ENCODE data around the gene ZSCAN20. TPM values are rescaled to one million over a fixed set of nuclear protein-coding genes. Genes with fewer than 3 reads are reported as not detected.

ZSCAN20 gene
- total and polyA plus RNA-seq, 2 of the 4 experiments (the other 2 are of a cell fraction): 2.1 to 11.1 TPM

DNA sequence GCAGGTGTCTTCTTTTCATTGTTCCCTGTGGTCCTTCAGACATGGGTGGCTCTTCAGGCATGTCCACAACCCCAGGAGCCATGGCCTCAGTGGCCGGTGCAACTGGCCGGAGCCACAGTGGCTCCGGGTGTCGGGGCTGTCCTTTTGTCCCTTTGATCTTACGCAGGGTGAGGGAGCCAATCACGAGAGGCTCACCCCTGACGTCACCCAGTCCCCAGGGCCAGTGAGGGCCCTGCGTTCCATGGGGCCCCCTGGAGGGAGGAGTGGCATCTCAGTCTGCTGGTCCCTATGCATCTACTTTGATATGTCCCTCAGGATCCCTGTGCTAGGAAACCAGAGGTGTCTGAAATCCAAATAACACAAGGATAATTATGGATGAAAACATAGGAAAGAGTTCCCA is 29.3 kb downstream of the ZSCAN20 start:
- Histone ChIP-seq H3K27me3 (ENCODE audit: control insufficient read depth, insufficient read depth, low read length) (no peaks in the 10 kb centered on the region), H3K4me3 (ENCODE audit: insufficient read depth, low read depth, low read length) (no peak overlapping the region), H2AK5ac (ENCODE audit: low read depth, low read length) (no peak overlapping the region), H3K36me3 (ENCODE audit: control insufficient read depth, insufficient read depth, low read length) (no peaks in the 10 kb centered on the region; the same call in 1 of the 2 replicates), H3K14ac (replicated peaks; ENCODE audit: low read depth, low read length) (no peak overlapping the region), H2BK5ac (ENCODE audit: low read depth, low read length, poor library complexity, severe bottlenecking) (no peak overlapping the region), H3K27ac (ENCODE audit: insufficient read depth, low read length) (no peak overlapping the region), H3K9ac (ENCODE audit: low read depth, low read length) (no peak overlapping the region), H3K4ac (ENCODE audit: low read depth, low read length) (no peak overlapping the region), H4K91ac (ENCODE audit: insufficient read depth, low read depth, low read length) (no peak overlapping the region), H3K23ac (ENCODE audit: low read depth, low read length) (no peak overlapping the region), H4K5ac (ENCODE audit: low read depth, low read length) (no peak overlapping the region), H3K79me1 (ENCODE audit: low read depth in 1 of 2, low read length in 2 of 2) (no peaks in the 10 kb centered on the region), H4K20me1 (ENCODE audit: insufficient read depth, low read length) (no peaks in the 10 kb centered on the region), H4K8ac (ENCODE audit: low read depth in 2 of 2, low read length in 2 of 2) (no peak overlapping the region), H2AK9ac (replicated peaks; ENCODE audit: low read depth, low read length, poor library complexity) (no peak overlapping the region), H2AFZ (replicated peaks; ENCODE audit: low read length, poor library complexity) (no peak overlapping the region), H3K56ac (ENCODE audit: extremely low read depth, insufficient read depth, low read length) (no peak overlapping the region), H2BK120ac (ENCODE audit: low read depth, low read length) (no peak overlapping the region), H2BK20ac (ENCODE audit: low read depth, low read length) (no peak overlapping the region), H3K9me3 (ENCODE audit: control insufficient read depth, insufficient read depth, low read length) (peaks cover 5% of the 10 kb centered on the region), H3K9me1 (ENCODE audit: insufficient read depth, low read length) (no peaks in the 10 kb centered on the region), H3K18ac (ENCODE audit: low read depth, low read length) (no peak overlapping the region), H2BK15ac (ENCODE audit: low read depth, low read length) (no peak overlapping the region), H3K4me2 (ENCODE audit: low read depth, low read length) (no peak overlapping the region), H3K4me1 (ENCODE audit: control insufficient read depth, insufficient read depth, low read length) (peaks cover 2% of the 10 kb centered on the region; the same call in 1 of the 2 replicates)
- DNase-seq (no peak), ATAC-seq (ENCODE audit: low read depth) (no peak)
- dilution Hi-C loops (cut with HindIII; ENCODE audit: low sequenced_read_pairs, unreplicated experiment): no loop called here
- WGBS, 2 experiments (ENCODE audit: extremely low coverage in 2 of 2, insufficient read length in 1 of 2): no CpG with 5 or more reads among the region's 8 CpGs
- ChIA-PET POLR2A (ENCODE audit: unreplicated experiment) (interaction anchor here (0.6 kb wide), 1 partner anchor 9 kb away, joined by 3 read pairs; no protein-coding TSS in a partner anchor), CTCF (interaction anchor here (0.6 kb wide), 1 partner anchor 988 kb away, joined by 8 read pairs; no protein-coding TSS in a partner anchor)
- TF ChIP-seq RAD21 (IDR thresholded peaks at IDR 0.05; ENCODE audit: low read length) (no peak), CHD1 (IDR thresholded peaks at IDR 0.05; ENCODE audit: low read depth, low read length) (no peak), MAFK (IDR thresholded peaks at IDR 0.05; ENCODE audit: low read depth, low read length) (no peak), BHLHE40 (IDR thresholded peaks at IDR 0.05; ENCODE audit: low read depth, low read length) (no peak), FOS (IDR thresholded peaks at IDR 0.05; ENCODE audit: low read depth, low read length) (no peak), RFX5 (IDR thresholded peaks at IDR 0.05; ENCODE audit: low read depth, low read length) (no peak), POLR2A (IDR thresholded peaks at IDR 0.05; ENCODE audit: low read depth, low read length) (no peak), NFE2L2 (IDR thresholded peaks at IDR 0.05; ENCODE audit: low read depth, low read length) (no peak), MAZ (IDR thresholded peaks at IDR 0.05; ENCODE audit: borderline replicate concordance, low read depth, low read length) (no peak), CEBPB (IDR thresholded peaks at IDR 0.05; ENCODE audit: low read depth, low read length) (no peak)
- TF ChIP-seq, protein P1, sequence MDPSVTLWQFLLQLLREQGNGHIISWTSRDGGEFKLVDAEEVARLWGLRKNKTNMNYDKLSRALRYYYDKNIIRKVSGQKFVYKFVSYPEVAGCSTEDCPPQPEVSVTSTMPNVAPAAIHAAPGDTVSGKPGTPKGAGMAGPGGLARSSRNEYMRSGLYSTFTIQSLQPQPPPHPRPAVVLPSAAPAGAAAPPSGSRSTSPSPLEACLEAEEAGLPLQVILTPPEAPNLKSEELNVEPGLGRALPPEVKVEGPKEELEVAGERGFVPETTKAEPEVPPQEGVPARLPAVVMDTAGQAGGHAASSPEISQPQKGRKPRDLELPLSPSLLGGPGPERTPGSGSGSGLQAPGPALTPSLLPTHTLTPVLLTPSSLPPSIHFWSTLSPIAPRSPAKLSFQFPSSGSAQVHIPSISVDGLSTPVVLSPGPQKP (IDR thresholded peaks at IDR 0.05; ENCODE audit: borderline replicate concordance, low read depth, low read length): no peak
- intact Hi-C loops (cut with micrococcal nuclease): no loop called here
- in situ Hi-C loops (cut with MboI; ENCODE audit: low sequenced_read_pairs): no loop called here
- no TSS peak for BruUV-seq (replicated peaks)

Measured in IMR-90 (cell line).